Transverse colon (tissue), 3 donors: Measurements from ENCODE around the gene PALLD.
A peak's percentile ranks its signal among the peaks of the same experiment; 100 is the strongest.

Experiments
- POLR2A ChIP-seq: fragments of 450-650 bp; IDR thresholded peaks from one replicate; pipeline ENCODE4 v1.6.1; 2016; ENCODE audit warnings: antibody characterized with exemption, mild to moderate bottlenecking, moderate library complexity
- TF ChIP-seq, protein P1 (sequence below), 5 experiments: fragments of 200-600 bp in 3 of 5; fragments of 450-650 bp in 2 of 5; sonication (generic) in 3 of 5; IDR thresholded peaks; 1 replicate in 2 of 5; 2 replicates in 3 of 5; pipeline ENCODE4 v1.5.1; 2016 to 2017; ENCODE audit warnings: antibody characterized with exemption in 5 of 5, inconsistent platforms in 3 of 5, mild to moderate bottlenecking in 2 of 5, moderate library complexity in 1 of 5

DNA sequence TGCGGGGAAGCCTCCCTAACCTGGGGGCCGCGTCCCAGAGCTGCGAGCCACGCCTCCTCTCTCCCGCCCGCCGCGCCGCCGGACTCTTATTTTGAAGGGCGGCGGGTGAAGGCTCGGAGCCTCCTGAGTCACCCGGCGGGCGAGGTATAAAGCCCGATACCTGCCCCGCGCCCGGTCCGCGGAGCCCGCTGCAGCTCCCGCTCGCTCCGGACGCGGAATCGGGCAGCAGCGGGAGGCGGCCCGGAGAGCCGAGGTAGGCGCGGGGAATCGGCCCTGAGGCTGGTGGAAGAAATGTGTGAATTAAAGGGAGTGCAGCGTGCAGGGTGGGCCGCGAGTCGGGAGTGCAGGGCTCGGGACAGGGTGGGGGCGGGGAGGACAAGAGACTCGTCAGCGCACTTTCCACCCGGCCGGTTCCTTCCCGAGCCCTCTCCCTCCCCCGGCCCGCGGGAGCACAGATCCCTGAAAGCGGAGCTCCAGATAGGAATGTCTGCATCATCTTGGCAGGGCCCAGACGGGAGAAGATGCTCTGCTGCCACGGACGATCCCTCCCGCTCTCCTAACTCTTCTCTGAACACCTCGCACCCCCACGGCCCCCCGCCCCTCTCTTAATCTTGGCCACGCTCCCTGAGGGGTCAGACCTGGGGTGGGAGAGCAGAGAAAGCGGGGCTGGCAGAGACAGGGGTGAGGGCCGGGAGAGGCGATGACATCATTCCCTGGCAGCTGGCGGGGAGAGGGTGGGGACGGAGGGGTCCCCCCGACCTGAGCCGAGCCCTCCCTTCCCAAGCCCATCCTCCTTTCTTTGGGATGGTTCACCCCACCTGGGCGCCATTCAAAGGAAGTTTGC lies 335.3 kb downstream of the PALLD start:
- TF ChIP-seq POLR2A: peak; percentile 89
- TF ChIP-seq, protein P1, sequence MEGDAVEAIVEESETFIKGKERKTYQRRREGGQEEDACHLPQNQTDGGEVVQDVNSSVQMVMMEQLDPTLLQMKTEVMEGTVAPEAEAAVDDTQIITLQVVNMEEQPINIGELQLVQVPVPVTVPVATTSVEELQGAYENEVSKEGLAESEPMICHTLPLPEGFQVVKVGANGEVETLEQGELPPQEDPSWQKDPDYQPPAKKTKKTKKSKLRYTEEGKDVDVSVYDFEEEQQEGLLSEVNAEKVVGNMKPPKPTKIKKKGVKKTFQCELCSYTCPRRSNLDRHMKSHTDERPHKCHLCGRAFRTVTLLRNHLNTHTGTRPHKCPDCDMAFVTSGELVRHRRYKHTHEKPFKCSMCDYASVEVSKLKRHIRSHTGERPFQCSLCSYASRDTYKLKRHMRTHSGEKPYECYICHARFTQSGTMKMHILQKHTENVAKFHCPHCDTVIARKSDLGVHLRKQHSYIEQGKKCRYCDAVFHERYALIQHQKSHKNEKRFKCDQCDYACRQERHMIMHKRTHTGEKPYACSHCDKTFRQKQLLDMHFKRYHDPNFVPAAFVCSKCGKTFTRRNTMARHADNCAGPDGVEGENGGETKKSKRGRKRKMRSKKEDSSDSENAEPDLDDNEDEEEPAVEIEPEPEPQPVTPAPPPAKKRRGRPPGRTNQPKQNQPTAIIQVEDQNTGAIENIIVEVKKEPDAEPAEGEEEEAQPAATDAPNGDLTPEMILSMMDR (IDR thresholded peaks at IDR 0.05): no peak
